Endothelial cell of umbilical vein (primary cell): Measurements from ENCODE around the gene ELMO1. TPM values are rescaled to one million over a fixed set of nuclear protein-coding genes. Genes with fewer than 3 reads are reported as not detected.

Experiments
- BruUV-seq: library from RNA; stranded (reverse); fragments of 400-500 nt; replicated peaks from 2 replicates; lab custom pipeline; 2021; lab: Mats Ljungman, UMichigan
- CTCF ChIA-PET: fragments of 300-600, 350-600 bp; sonication (Branson Sonifier 250); formaldehyde crosslinking; loops from one replicate; lab custom pipeline; 2021; ENCODE audit warnings: antibody characterized with exemption, inconsistent platforms; lab: Charles Lee
- POLR2A ChIA-PET: fragments of 300-600, 350-600 bp; sonication (Branson Sonifier 250); formaldehyde crosslinking; loops from one replicate; lab custom pipeline; 2021; ENCODE audit warnings: antibody characterized with exemption, inconsistent platforms; lab: Charles Lee
- DNase-seq: peaks from one replicate; pipeline ENCODE4 v3.0.0-alpha.2; 2011; ENCODE audit warnings: low read depth, low spot score
- FAIRE-seq: peaks from 2 replicates; lab custom pipeline; 2011; peaks lifted over from hg19 to GRCh38; lab: Jason Lieb, UNC
- H2AFZ ChIP-seq: 2 replicates; pipeline ENCODE4 v1.6.0; 2012; ENCODE audit warnings: low read depth, low read length, control low read depth, inconsistent platforms
- H3K27ac ChIP-seq: 2 replicates; pipeline ENCODE4 v1.5.1; 2011; ENCODE audit warnings: low read depth, mild to moderate bottlenecking, control low read depth, low read length, moderate library complexity; ENCODE audit not compliant: insufficient read depth
- H3K27me3 ChIP-seq, 2 experiments: 2 replicates each; pipeline versions ENCODE4 v1.6.0 to v1.6.1; 2011; ENCODE audit warnings: low read length in 2 of 2, mixed read lengths in 1 of 2; ENCODE audit not compliant: control insufficient read depth in 2 of 2, insufficient read depth in 2 of 2
- H3K36me3 ChIP-seq, 2 experiments: 2 replicates in 1 of 2; 3 replicates in 1 of 2; pipeline ENCODE4 v1.5.1; 2011; ENCODE audit warnings: low read length in 2 of 2, mild to moderate bottlenecking in 1 of 2, moderate library complexity in 1 of 2; ENCODE audit not compliant: control insufficient read depth in 2 of 2, insufficient read depth in 2 of 2; ENCODE audit errors: extremely low read depth in 1 of 2
- H3K4me1 ChIP-seq: 3 replicates; pipeline ENCODE4 v1.5.1; 2011; ENCODE audit warnings: mild to moderate bottlenecking, low read length; ENCODE audit not compliant: control insufficient read depth, insufficient read depth; ENCODE audit errors: extremely low read depth
- H3K4me2 ChIP-seq: 2 replicates; pipeline ENCODE4 v1.6.1; 2011; ENCODE audit warnings: low read length, control low read depth, mixed read lengths; ENCODE audit not compliant: insufficient read depth
- H3K4me3 ChIP-seq, 3 experiments: fragments of 200-600 bp in 1 of 3; sonication (generic), shearing (Covaris generic) in 1 of 3; replicated peaks in 1 of 3; 2 replicates each; pipeline ENCODE4 v1.5.1; 2011 to 2016; ENCODE audit warnings: control low read depth in 3 of 3, low read length in 3 of 3, mild to moderate bottlenecking in 2 of 3, inconsistent platforms in 1 of 3, low read depth in 1 of 3, moderate library complexity in 1 of 3; ENCODE audit not compliant: insufficient read depth in 1 of 3
- H3K79me2 ChIP-seq: 2 replicates; pipeline ENCODE4 v1.6.0; 2012; ENCODE audit warnings: low read length, inconsistent platforms; ENCODE audit not compliant: control insufficient read depth, insufficient read depth
- H3K9ac ChIP-seq: replicated peaks from 2 replicates; pipeline ENCODE3; 2011; ENCODE audit warnings: low read length, control low read depth; ENCODE audit not compliant: insufficient read depth; ENCODE audit errors: extremely low read depth
- H3K9me1 ChIP-seq: replicated peaks from 3 replicates; pipeline ENCODE4 v1.6.0; 2011; ENCODE audit warnings: mild to moderate bottlenecking, low read length; ENCODE audit not compliant: control insufficient read depth, insufficient read depth; ENCODE audit errors: extremely low read depth
- H3K9me3 ChIP-seq: replicated peaks from 2 replicates; pipeline ENCODE4 v1.5.1; 2012; ENCODE audit warnings: low read length, inconsistent platforms; ENCODE audit not compliant: control insufficient read depth, insufficient read depth
- H4K20me1 ChIP-seq: replicated peaks from 2 replicates; pipeline ENCODE3; 2011; ENCODE audit warnings: mild to moderate bottlenecking, low read length; ENCODE audit not compliant: control insufficient read depth, insufficient read depth; ENCODE audit errors: extremely low read depth
- CTCF ChIP-seq, 2 donors: IDR thresholded peaks; 1 replicate in 1 of 2; 2 replicates in 1 of 2; pipeline ENCODE4 v1.5.1; 2011; ENCODE audit warnings: low read length in 2 of 2, mild to moderate bottlenecking in 2 of 2, moderate library complexity in 2 of 2, control low read depth in 1 of 2, inconsistent platforms in 1 of 2, low read depth in 1 of 2; ENCODE audit not compliant: insufficient read depth in 1 of 2; ENCODE audit errors: extremely low read depth in 1 of 2
- EZH2 ChIP-seq: IDR thresholded peaks from 2 replicates; pipeline ENCODE4 v1.6.1; 2012; ENCODE audit warnings: borderline replicate concordance, low read depth, mild to moderate bottlenecking, moderate library complexity, low read length, inconsistent platforms; ENCODE audit not compliant: severe bottlenecking
- FOS ChIP-seq: IDR thresholded peaks from 2 replicates; pipeline ENCODE4 v1.6.1; 2011; ENCODE audit warnings: mild to moderate bottlenecking, low read length, moderate library complexity, borderline replicate concordance; ENCODE audit not compliant: insufficient read depth
- GATA2 ChIP-seq: IDR thresholded peaks from 2 replicates; pipeline ENCODE4 v1.7.0; 2011; ENCODE audit warnings: low read depth, mild to moderate bottlenecking, moderate library complexity, mixed read lengths, low read length; ENCODE audit not compliant: insufficient read length, insufficient read depth
- JUN ChIP-seq: IDR thresholded peaks from 2 replicates; pipeline ENCODE4 v1.6.1; 2011; ENCODE audit warnings: borderline replicate concordance, low read depth; ENCODE audit not compliant: insufficient read length, insufficient read depth
- MAX ChIP-seq: IDR thresholded peaks from 2 replicates; pipeline ENCODE4 v1.6.1; 2011; ENCODE audit not compliant: insufficient read depth, insufficient read length
- MYC ChIP-seq: IDR thresholded peaks from one replicate; pipeline ENCODE4 v1.6.1; 2011; ENCODE audit warnings: mild to moderate bottlenecking, low read depth, low read length
- POLR2A ChIP-seq: IDR thresholded peaks from 2 replicates; pipeline ENCODE4 v1.6.1; 2012; ENCODE audit warnings: low read depth, mild to moderate bottlenecking, control low read depth, low read length
- POLR2AphosphoS5 ChIP-seq: IDR thresholded peaks from 2 replicates; pipeline ENCODE4 v1.6.1; 2012; ENCODE audit warnings: low read depth, mild to moderate bottlenecking, control low read depth, low read length, moderate library complexity; ENCODE audit not compliant: insufficient read depth
- dilution Hi-C: fragments of 300-500 bp; cut with MboI; formaldehyde crosslinking; loops from one replicate; pipeline ENCODE4 v1.15.0; 2019; ENCODE audit warnings: low sequenced_read_pairs; ENCODE audit not compliant: extremely low pct_ligation_motif_present
- intact Hi-C: fragments of 100-400 bp; cut with micrococcal nuclease; formaldehyde crosslinking; loops from one replicate; pipeline ENCODE4 v1.10.0; 2022
- polyA plus RNA-seq, 4 experiments: library from polyadenylated mRNA; depleted of rRNA in 3 of 4; stranded (reverse) in 3 of 4; unstranded in 1 of 4; fragments of >200 nt; gene quantifications; 2 replicates each; pipeline versions ENCODE4 v1.2.1 to v1.2.3, GENCODE V29; 2011 to 2012; ENCODE audit warnings: missing spikeins in 1 of 4
- total RNA-seq: library from RNA; stranded (reverse); gene quantifications from 2 replicates; pipeline ENCODE4 v1.2.3, GENCODE V29; 2021

Gene ELMO1
- total and polyA plus RNA-seq, 2 donors (not counting 3 experiments of a cell fraction or from before 2014, with no cell fraction given): 17.0 to 30.6 TPM

- no peak overlapping the region for H3K4me3 ChIP-seq
- H3K27ac ChIP-seq: no peak overlapping the region
- BruUV-seq: no TSS peak
- FAIRE-seq (no peak), DNase-seq (no peak)
- ChIA-PET POLR2A (no interaction called here), CTCF (no interaction called here)
- no peaks in the 10 kb centered on the region for H4K20me1 ChIP-seq
- dilution Hi-C loops (no loop called here), intact Hi-C loops (loop anchor here (5.0 kb wide), 1 partner anchor 754 kb away; no protein-coding TSS in a partner anchor)
- H3K27me3 ChIP-seq: no peaks in the 10 kb centered on the region
- no peak overlapping the region for H3K4me2 ChIP-seq
- H2AFZ ChIP-seq: no peak overlapping the region
- H3K9ac ChIP-seq: no peak overlapping the region
- H3K36me3 ChIP-seq: no peaks in the 10 kb centered on the region
- no peaks in the 10 kb centered on the region for H3K79me2 ChIP-seq
- no peaks in the 10 kb centered on the region for H3K4me1 ChIP-seq
- H3K9me3 ChIP-seq: no peaks in the 10 kb centered on the region
- TF ChIP-seq POLR2A: no peak
- TF ChIP-seq MYC: no peak
- no peak for TF ChIP-seq GATA2
- no peak for TF ChIP-seq EZH2
- no peak for TF ChIP-seq CTCF (IDR thresholded peaks at IDR 0.05; ENCODE audit: extremely low read depth in 1 of 2, insufficient read depth in 1 of 2, low read depth in 1 of 2, low read length in 2 of 2)
- no peak for TF ChIP-seq MAX
- TF ChIP-seq JUN: no peak
- TF ChIP-seq POLR2AphosphoS5: no peak
- no peak for TF ChIP-seq FOS
- no peaks in the 10 kb centered on the region for H3K9me1 ChIP-seq
Observed at GRCh38 chr7:37110660-37111424, 337.8 kb downstream of the ELMO1 start.
